A549 (cell line): Measurements from ENCODE around the gene RAD18. TPM values are rescaled to one million over a fixed set of nuclear protein-coding genes. Genes with fewer than 3 reads are reported as not detected.

Experiments
- ATAC-seq, 2 experiments: fragments of 200-7000 bp in 1 of 2; fragments of >200 bp in 1 of 2; cut with Nextera tagmentation in 1 of 2; cut with Tn5 transposase in 1 of 2; 3 replicates each; pipeline versions ENCODE4 v1.8.0 to v1.9.1; 2018 to 2020; ENCODE audit warnings: mild to moderate bottlenecking in 1 of 2, moderate library complexity in 1 of 2
- CTCF ChIA-PET: fragments of 300-600 bp; sonication (Branson Sonifier 250); formaldehyde crosslinking; extraction: SDS; loops from one replicate; lab custom pipeline; 2021; ENCODE audit warnings: antibody characterized with exemption, inconsistent platforms; lab: Yijun Ruan, JAX
- POLR2A ChIA-PET: fragments of 350-600 bp; formaldehyde crosslinking; extraction: SDS; loops from one replicate; lab custom pipeline; 2021; ENCODE audit warnings: antibody characterized with exemption, inconsistent platforms; lab: Yijun Ruan, JAX
- DNase-seq, 2 experiments: peaks; one replicate each; pipeline versions ENCODE4 v3.0.0 to v3.0.0-alpha.2; 2011 to 2016; ENCODE audit warnings: low read depth in 1 of 2, low spot score in 1 of 2
- FAIRE-seq: peaks from 2 replicates; lab custom pipeline; 2011; peaks lifted over from hg19 to GRCh38; lab: Jason Lieb, UNC
- H3K27ac ChIP-seq, 2 experiments: fragments of >200 bp; sonication (Bioruptor Twin); formaldehyde crosslinking; 3 replicates each; pipeline ENCODE4 v1.5.1; 2016 to 2017
- H3K4me1 ChIP-seq: fragments of >200 bp; sonication (Bioruptor Twin); formaldehyde crosslinking; 3 replicates; pipeline ENCODE4 v1.6.1; 2016
- H3K4me2 ChIP-seq: fragments of >200 bp; sonication (Bioruptor Twin); formaldehyde crosslinking; 3 replicates; pipeline ENCODE4 v1.6.1; 2016
- H3K4me3 ChIP-seq: fragments of >200 bp; sonication (Bioruptor Twin); formaldehyde crosslinking; 3 replicates; pipeline ENCODE4 v1.5.1; 2016
- H3K9me3 ChIP-seq: fragments of >200 bp; sonication (Bioruptor Twin); formaldehyde crosslinking; 3 replicates; pipeline ENCODE4 v1.6.1; 2016
- CBX2 ChIP-seq: fragments of 200-600 bp; sonication (generic); IDR thresholded peaks from 2 replicates; pipeline ENCODE4 v1.6.1; 2016; ENCODE audit warnings: low read depth, mild to moderate bottlenecking, borderline replicate concordance
- CHD4 ChIP-seq: fragments of 200-600 bp; sonication (generic); IDR thresholded peaks from 2 replicates; pipeline ENCODE4 v1.6.1; 2016; ENCODE audit warnings: antibody characterized with exemption, mild to moderate bottlenecking, borderline replicate concordance
- EHF ChIP-seq: fragments of 250-450 bp; sonication (Bioruptor Pico); IDR thresholded peaks from 2 replicates; pipeline ENCODE4 v1.5.0; 2020; ENCODE audit warnings: mild to moderate bottlenecking
- EP300 ChIP-seq, 2 experiments: fragments of >200 bp; sonication (Bioruptor Twin); formaldehyde crosslinking; IDR thresholded peaks; 2 replicates in 1 of 2; 3 replicates in 1 of 2; pipeline ENCODE4 v1.6.1; 2016 to 2017
- ESRRA ChIP-seq: fragments of 150-350 bp; IDR thresholded peaks from 2 replicates; pipeline ENCODE4 v1.6.1; 2014; ENCODE audit warnings: mild to moderate bottlenecking, low read length, borderline replicate concordance
- FOSB ChIP-seq: fragments of 250-450 bp; sonication (Bioruptor Pico); IDR thresholded peaks from 2 replicates; pipeline ENCODE4 v1.5.0; 2020; ENCODE audit warnings: mild to moderate bottlenecking, moderate library complexity
- FOSL2 ChIP-seq, 2 experiments: fragments of 450-650 bp in 1 of 2; fragments of >200 bp in 1 of 2; sonication (Bioruptor Twin) in 1 of 2; formaldehyde crosslinking; IDR thresholded peaks; 2 replicates each; pipeline versions ENCODE4 v1.5.0 to v1.6.1; 2016 to 2020; ENCODE audit warnings: mild to moderate bottlenecking in 1 of 2, moderate library complexity in 1 of 2
- GATA3 ChIP-seq: IDR thresholded peaks from 2 replicates; pipeline ENCODE4 v1.6.1; 2012; ENCODE audit warnings: borderline replicate concordance
- HEYL ChIP-seq: fragments of 250-450 bp; sonication (Bioruptor Pico); IDR thresholded peaks from 2 replicates; pipeline ENCODE4 v1.8.0; 2021; ENCODE audit warnings: mild to moderate bottlenecking, moderate library complexity
- JUN ChIP-seq, 2 experiments: fragments of >200 bp; sonication (Bioruptor Twin); formaldehyde crosslinking; IDR thresholded peaks; 2 replicates in 1 of 2; 3 replicates in 1 of 2; pipeline ENCODE4 v1.6.1; 2016 to 2017
- KDM5A ChIP-seq: fragments of 200-600 bp; sonication (generic); IDR thresholded peaks from 2 replicates; pipeline ENCODE4 v1.6.1; 2016; ENCODE audit warnings: antibody characterized with exemption, mild to moderate bottlenecking
- MAZ ChIP-seq: fragments of 150-350 bp; IDR thresholded peaks from 2 replicates; pipeline ENCODE4 v1.6.1; 2014; ENCODE audit warnings: antibody characterized with exemption, low read depth, low read length, borderline replicate concordance
- MYC ChIP-seq: IDR thresholded peaks from 2 replicates; pipeline ENCODE4 v1.6.1; 2012; ENCODE audit warnings: mild to moderate bottlenecking, inconsistent platforms, low read length, improper control_type of control experiment, borderline replicate concordance
- NPAS2 ChIP-seq: fragments of 250-450 bp; sonication (Bioruptor Pico); IDR thresholded peaks from 2 replicates; pipeline ENCODE4 v1.8.0; 2022; ENCODE audit warnings: mild to moderate bottlenecking, moderate library complexity, borderline replicate concordance
- PHF8 ChIP-seq: fragments of 200-600 bp; sonication (generic); IDR thresholded peaks from 2 replicates; pipeline ENCODE4 v1.6.1; 2016; ENCODE audit warnings: low read depth, mild to moderate bottlenecking, antibody characterized with exemption, moderate library complexity, borderline replicate concordance
- RAD21 ChIP-seq, 2 experiments: fragments of >200 bp in 1 of 2; sonication (Bioruptor Twin) in 1 of 2; formaldehyde crosslinking in 1 of 2; IDR thresholded peaks in 1 of 2; conservative IDR thresholded peaks in 1 of 2; 2 replicates in 1 of 2; 3 replicates in 1 of 2; pipeline ENCODE4 v1.6.1; 2012 to 2018; ENCODE audit warnings: inconsistent platforms in 1 of 2
- RCOR1 ChIP-seq: fragments of 150-350 bp; IDR thresholded peaks from 2 replicates; pipeline ENCODE4 v1.6.1; 2014; ENCODE audit warnings: antibody characterized with exemption, low read length, low read depth
- RNF2 ChIP-seq: fragments of 200-600 bp; sonication (generic); IDR thresholded peaks from 2 replicates; pipeline ENCODE4 v1.6.1; 2016; ENCODE audit warnings: low read depth, mild to moderate bottlenecking, antibody characterized with exemption, moderate library complexity, borderline replicate concordance
- SMC3 ChIP-seq: fragments of >200 bp; sonication (Bioruptor Twin); formaldehyde crosslinking; IDR thresholded peaks from 3 replicates; pipeline ENCODE4 v1.6.1; 2018; ENCODE audit warnings: inconsistent platforms
- TFCP2L1 ChIP-seq: fragments of 250-450 bp; sonication (Bioruptor Pico); IDR thresholded peaks from 2 replicates; pipeline ENCODE4 v1.5.0; 2021; ENCODE audit warnings: mild to moderate bottlenecking
- USF2 ChIP-seq: fragments of 450-650 bp; IDR thresholded peaks from 2 replicates; pipeline ENCODE4 v1.6.1; 2014; ENCODE audit warnings: antibody characterized with exemption
- ZFP36 ChIP-seq: fragments of 450-650 bp; IDR thresholded peaks from 2 replicates; pipeline ENCODE4 v1.6.1; 2014; ENCODE audit warnings: borderline replicate concordance; ENCODE audit not compliant: partially characterized antibody
- ZSCAN20 ChIP-seq: fragments of 250-450 bp; sonication (Bioruptor Pico); IDR thresholded peaks from 2 replicates; pipeline ENCODE4 v1.8.0; 2022; ENCODE audit warnings: mild to moderate bottlenecking, moderate library complexity
- WGBS: methylation state at CpG from one replicate; pipeline ENCODE4 v1.1.6; 2017; ENCODE audit errors: missing lambda C conversion rate; 5-methylcytosine and 5-hydroxymethylcytosine counted together
- polyA plus RNA-seq, 4 experiments: library from polyadenylated mRNA; depleted of rRNA in 3 of 4; stranded (reverse); fragments of >200 nt; fragmentation: RNase III in 1 of 4; extraction: RNeasy Plus Mini Kit Qiagen cat#74134 plus additional on column Dnase treatment in 1 of 4; gene quantifications; 2 replicates in 3 of 4; 3 replicates in 1 of 4; pipeline ENCODE4 v1.2.3, GENCODE V29; 2011 to 2017
- TF ChIP-seq, protein P1 (sequence below): IDR thresholded peaks from 2 replicates; pipeline ENCODE4 v1.6.1; 2012
- TF ChIP-seq, protein P2 (sequence below): fragments of >200 bp; sonication (Bioruptor Twin); formaldehyde crosslinking; IDR thresholded peaks from 3 replicates; pipeline ENCODE4 v1.5.1; 2016
- TF ChIP-seq, protein P3 (sequence below): fragments of >200 bp; sonication (Bioruptor Twin); formaldehyde crosslinking; IDR thresholded peaks from 3 replicates; pipeline ENCODE4 v1.6.1; 2016

Gene RAD18
- polyA plus RNA-seq, 2 of the 4 experiments (the other 2 are of a cell fraction): 11.8 to 23.2 TPM

GRCh38 chr3:8938021-8938420 is 25.3 kb downstream of the RAD18 start:
- no peak overlapping the region for H3K4me3 ChIP-seq
- H3K4me2 ChIP-seq: peak overlapping the region; percentile 65
- POLR2A ChIA-PET: no interaction called here
- H3K27ac ChIP-seq: peak overlapping the region; percentile 77 to 91
- WGBS: 47% methylated on average over 1 of the region's 1 CpG
- TF ChIP-seq SMC3 (peak; percentile 45; the same call in 2 of the 3 replicates), RAD21 (conservative IDR thresholded peaks at IDR 0.05 in 1 of 2, IDR thresholded peaks at IDR 0.05 in 1 of 2) (peak; percentile 36 to 47; a peak in 3 of 5 replicates), ZFP36 (no peak)
- TF ChIP-seq, protein P1, sequence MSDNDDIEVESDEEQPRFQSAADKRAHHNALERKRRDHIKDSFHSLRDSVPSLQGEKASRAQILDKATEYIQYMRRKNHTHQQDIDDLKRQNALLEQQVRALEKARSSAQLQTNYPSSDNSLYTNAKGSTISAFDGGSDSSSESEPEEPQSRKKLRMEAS: no peak
- TF ChIP-seq, protein P2, sequence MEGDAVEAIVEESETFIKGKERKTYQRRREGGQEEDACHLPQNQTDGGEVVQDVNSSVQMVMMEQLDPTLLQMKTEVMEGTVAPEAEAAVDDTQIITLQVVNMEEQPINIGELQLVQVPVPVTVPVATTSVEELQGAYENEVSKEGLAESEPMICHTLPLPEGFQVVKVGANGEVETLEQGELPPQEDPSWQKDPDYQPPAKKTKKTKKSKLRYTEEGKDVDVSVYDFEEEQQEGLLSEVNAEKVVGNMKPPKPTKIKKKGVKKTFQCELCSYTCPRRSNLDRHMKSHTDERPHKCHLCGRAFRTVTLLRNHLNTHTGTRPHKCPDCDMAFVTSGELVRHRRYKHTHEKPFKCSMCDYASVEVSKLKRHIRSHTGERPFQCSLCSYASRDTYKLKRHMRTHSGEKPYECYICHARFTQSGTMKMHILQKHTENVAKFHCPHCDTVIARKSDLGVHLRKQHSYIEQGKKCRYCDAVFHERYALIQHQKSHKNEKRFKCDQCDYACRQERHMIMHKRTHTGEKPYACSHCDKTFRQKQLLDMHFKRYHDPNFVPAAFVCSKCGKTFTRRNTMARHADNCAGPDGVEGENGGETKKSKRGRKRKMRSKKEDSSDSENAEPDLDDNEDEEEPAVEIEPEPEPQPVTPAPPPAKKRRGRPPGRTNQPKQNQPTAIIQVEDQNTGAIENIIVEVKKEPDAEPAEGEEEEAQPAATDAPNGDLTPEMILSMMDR: peak; percentile 56
- TF ChIP-seq, all 56 proteins: peak for 3
- Histone ChIP-seq H3K9me3 (peaks cover 10% of the 10 kb centered on the region), H3K4me1 (peaks cover 31% of the 10 kb centered on the region)
- CTCF ChIA-PET: interaction anchor here (0.8 to 3.6 kb wide), 11 partner anchors 10 to 364 kb away, joined by 3 to 31 read pairs (median 5); partner anchors contain the start of gene OXTR
- peak; percentile 21 to 53 for DNase-seq
- peak; percentile 46 for FAIRE-seq
- peak; percentile 75 to 79 for ATAC-seq

DNA sequence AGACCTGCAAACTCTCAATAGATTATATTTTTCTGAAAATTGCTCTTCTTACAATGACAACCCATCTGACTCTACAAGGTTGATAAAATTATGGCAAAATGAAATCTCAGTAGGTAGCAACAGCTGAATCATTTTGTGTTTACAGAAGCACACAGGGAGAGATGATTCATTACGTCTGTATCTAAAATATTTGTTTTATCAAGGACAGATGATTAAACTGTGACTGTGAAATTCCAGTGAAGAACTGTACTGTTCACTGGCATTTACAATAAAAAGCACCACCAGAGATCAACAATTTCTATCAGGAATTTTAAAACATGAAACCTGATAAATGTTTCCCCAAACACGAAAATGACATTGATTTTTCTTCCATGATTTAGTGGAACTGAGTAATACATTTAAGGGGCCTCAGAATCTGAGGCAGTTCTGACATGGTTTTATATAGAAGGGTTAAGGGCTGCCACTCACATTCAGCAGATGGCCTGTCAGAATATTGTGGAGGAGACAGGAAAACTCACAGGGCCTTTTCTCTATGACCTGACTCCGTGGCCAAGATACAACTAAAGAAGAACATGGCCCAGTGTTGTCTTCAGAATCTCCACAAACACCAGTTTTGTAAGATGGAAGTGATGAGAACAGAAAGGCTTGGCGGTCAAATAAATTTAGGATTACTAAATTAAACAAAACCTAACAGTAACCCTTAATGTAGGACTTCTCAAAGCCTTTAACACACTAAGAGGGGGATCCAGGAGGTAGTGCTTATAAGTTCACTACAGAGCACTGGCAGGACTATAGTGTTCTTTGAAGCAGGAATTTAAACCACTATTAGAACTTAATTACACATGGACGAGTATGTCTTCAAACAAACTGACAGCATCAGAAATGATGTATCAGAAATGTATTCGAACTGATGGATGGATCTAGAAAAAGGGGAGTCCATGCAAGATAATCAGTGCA is 25.9 kb downstream of the RAD18 start:
- WGBS: 15% methylated on average over 6 of the region's 6 CpGs
- CTCF ChIA-PET: interaction anchor here (0.9 to 3.5 kb wide), 9 partner anchors 11 to 365 kb away, joined by 3 to 29 read pairs (median 5); partner anchors contain the start of gene OXTR
- FAIRE-seq: peak; percentile 97
- Histone ChIP-seq H3K4me1 (peaks cover 32% of the 10 kb centered on the region), H3K4me2 (peak overlapping the region; percentile 65), H3K27ac (peak overlapping the region; percentile 77 to 91), H3K9me3 (peaks cover 3% of the 10 kb centered on the region), H3K4me3 (peak overlapping the region; percentile 1; the same call in 1 of the 3 replicates)
- POLR2A ChIA-PET: no interaction called here
- peak; percentile 92 to 98 for ATAC-seq
- DNase-seq: peak; percentile 57 to 75
- no peak for TF ChIP-seq PHF8
- TF ChIP-seq KDM5A: no peak
- no peak for TF ChIP-seq ESRRA
- no peak for TF ChIP-seq TFCP2L1 (CRISPR knock-in tag)
- TF ChIP-seq CHD4: no peak
- TF ChIP-seq RAD21 (conservative IDR thresholded peaks at IDR 0.05 in 1 of 2, IDR thresholded peaks at IDR 0.05 in 1 of 2): peak in 1 of 2 experiments; percentile 21; a peak in 2 of 5 replicates
- no peak for TF ChIP-seq USF2
- TF ChIP-seq FOSB: no peak
- TF ChIP-seq CBX2: no peak
- no peak for TF ChIP-seq ZSCAN20 (CRISPR knock-in tag)
- no peak for TF ChIP-seq MAZ
- no peak for TF ChIP-seq MYC
- peak; percentile 99 for TF ChIP-seq FOSL2 (IDR thresholded peaks at IDR 0.05)
- peak; percentile 98 for TF ChIP-seq FOSL2 (CRISPR knock-in tag; IDR thresholded peaks at IDR 0.05)
- TF ChIP-seq NPAS2: no peak
- peak; percentile 88; the same call in 1 of the 2 replicates for TF ChIP-seq GATA3
- TF ChIP-seq EHF (CRISPR knock-in tag): no peak
- TF ChIP-seq RNF2: no peak
- TF ChIP-seq JUN (IDR thresholded peaks at IDR 0.05): peak; percentile 59 to 78; a peak in 2 of 5 replicates
- TF ChIP-seq SMC3: peak; percentile 23; the same call in 2 of the 3 replicates
- TF ChIP-seq, protein P2: no peak
- TF ChIP-seq ZFP36: no peak
- peak; percentile 55 to 57; a peak in 2 of 5 replicates for TF ChIP-seq EP300 (IDR thresholded peaks at IDR 0.05)
- TF ChIP-seq HEYL (CRISPR knock-in tag): no peak
- TF ChIP-seq, protein P3, sequence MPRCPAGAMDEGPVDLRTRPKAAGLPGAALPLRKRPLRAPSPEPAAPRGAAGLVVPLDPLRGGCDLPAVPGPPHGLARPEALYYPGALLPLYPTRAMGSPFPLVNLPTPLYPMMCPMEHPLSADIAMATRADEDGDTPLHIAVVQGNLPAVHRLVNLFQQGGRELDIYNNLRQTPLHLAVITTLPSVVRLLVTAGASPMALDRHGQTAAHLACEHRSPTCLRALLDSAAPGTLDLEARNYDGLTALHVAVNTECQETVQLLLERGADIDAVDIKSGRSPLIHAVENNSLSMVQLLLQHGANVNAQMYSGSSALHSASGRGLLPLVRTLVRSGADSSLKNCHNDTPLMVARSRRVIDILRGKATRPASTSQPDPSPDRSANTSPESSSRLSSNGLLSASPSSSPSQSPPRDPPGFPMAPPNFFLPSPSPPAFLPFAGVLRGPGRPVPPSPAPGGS: peak; percentile 53; the same call in 1 of the 3 replicates
- TF ChIP-seq RCOR1: no peak
